ENCODE results near the gene SESTD1. TPM values are rescaled to one million over a fixed set of nuclear protein-coding genes. Genes with fewer than 3 reads are reported as not detected.

The SESTD1 gene
- total and polyA plus RNA-seq, 2 of the 13 experiments (the other 11 are each of a cell fraction or from before 2014, with no cell fraction given), result 74.4 to 101 TPM

DNA sequence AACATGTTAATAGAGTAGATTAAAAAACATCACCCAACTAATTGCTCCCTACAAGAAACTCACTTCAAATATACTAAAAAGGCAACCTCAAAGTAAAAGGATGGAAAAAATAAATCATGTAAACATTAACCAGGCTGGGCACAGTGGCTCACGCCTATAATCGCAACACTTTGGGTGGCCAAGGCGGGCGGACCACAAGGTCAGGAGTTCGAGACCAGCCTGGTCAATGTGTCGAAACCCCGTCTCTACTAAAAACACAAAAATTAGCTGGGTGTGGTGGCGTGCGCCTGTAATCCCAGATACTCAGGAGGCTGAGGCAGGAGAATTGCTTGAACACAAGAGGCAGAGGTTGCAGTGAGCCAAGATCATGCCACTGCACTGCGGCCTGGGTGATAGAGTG, 18.8 kb downstream of the SESTD1 start (continued):
- TF ChIP-seq ZBTB38 (CRISPR knock-in tag; IDR thresholded peaks at IDR 0.05), result peak; percentile 72

DNA sequence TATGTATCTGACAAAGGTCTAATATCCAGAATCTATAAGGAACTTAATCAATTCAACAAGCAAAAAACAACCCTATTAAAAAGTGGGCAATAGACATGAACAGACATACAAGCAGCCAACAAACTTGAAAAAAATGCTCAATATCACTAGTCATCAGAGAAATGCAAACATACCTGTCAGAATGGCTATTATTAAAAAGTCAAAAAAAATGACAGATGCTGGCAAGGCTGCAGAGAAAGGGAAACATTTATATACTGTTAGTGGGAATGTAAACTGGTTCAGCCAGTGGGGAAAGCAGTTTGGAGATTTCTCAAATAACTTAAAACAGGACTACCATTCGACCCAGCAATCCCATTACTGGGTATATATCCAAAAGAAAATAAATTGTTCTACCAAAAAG, 21.6 kb downstream of the SESTD1 start:
- no peak overlapping the region for H3K4me3 ChIP-seq (replicated peaks in 1 of 3; ENCODE audit: insufficient read depth in 1 of 3, low read depth in 2 of 3, low read length in 3 of 3)
- 92% methylated on average over 1 of the region's 1 CpG for WGBS (ENCODE audit: low lambda C conversion rate)
- CTCF ChIA-PET (ENCODE audit: low intra/inter-chr PET ratio, low total read pairs), result no interaction called here
- DNase-seq (ENCODE audit: low spot score) (no peak), FAIRE-seq (no peak), ATAC-seq (no peak)
- no TSS peak for BruUV-seq (replicated peaks)
- no peak overlapping the region for H3K9ac ChIP-seq (ENCODE audit: insufficient read depth, low read depth, low read length)
- H2AFZ ChIP-seq (ENCODE audit: low read length), result no peak overlapping the region
- no peak overlapping the region for H3K4me2 ChIP-seq (ENCODE audit: low read depth, low read length)
- intact Hi-C loops (cut with micrococcal nuclease; ENCODE audit: unreplicated experiment), result no loop called here
- H3K27ac ChIP-seq (ENCODE audit: extremely low read length, insufficient read depth, low read length), result no peak overlapping the region
- H4K20me1 ChIP-seq (ENCODE audit: insufficient read depth, low read length), result peaks cover 22% of the 10 kb centered on the region
- H3K36me3 ChIP-seq (replicated peaks in 1 of 2; ENCODE audit: control insufficient read depth in 1 of 2, insufficient read depth in 2 of 2, low read length in 2 of 2), result no peaks in the 10 kb centered on the region
- TF ChIP-seq ELF4 (CRISPR knock-in tag; IDR thresholded peaks at IDR 0.05; ENCODE audit: borderline replicate concordance) (no peak), ZNF629 (CRISPR knock-in tag; conservative IDR thresholded peaks at IDR 0.05) (no peak), TAF1 (CRISPR knock-in tag; IDR thresholded peaks at IDR 0.05) (no peak), CHD4 (IDR thresholded peaks at IDR 0.05; ENCODE audit: borderline replicate concordance, low read length) (no peak), TP53 (CRISPR knock-in tag; conservative IDR thresholded peaks at IDR 0.05) (no peak), NCOA1 (CRISPR knock-in tag; IDR thresholded peaks at IDR 0.05) (no peak), ZNF367 (CRISPR knock-in tag; IDR thresholded peaks at IDR 0.05; ENCODE audit: borderline replicate concordance) (no peak)
- TF ChIP-seq, protein P1, sequence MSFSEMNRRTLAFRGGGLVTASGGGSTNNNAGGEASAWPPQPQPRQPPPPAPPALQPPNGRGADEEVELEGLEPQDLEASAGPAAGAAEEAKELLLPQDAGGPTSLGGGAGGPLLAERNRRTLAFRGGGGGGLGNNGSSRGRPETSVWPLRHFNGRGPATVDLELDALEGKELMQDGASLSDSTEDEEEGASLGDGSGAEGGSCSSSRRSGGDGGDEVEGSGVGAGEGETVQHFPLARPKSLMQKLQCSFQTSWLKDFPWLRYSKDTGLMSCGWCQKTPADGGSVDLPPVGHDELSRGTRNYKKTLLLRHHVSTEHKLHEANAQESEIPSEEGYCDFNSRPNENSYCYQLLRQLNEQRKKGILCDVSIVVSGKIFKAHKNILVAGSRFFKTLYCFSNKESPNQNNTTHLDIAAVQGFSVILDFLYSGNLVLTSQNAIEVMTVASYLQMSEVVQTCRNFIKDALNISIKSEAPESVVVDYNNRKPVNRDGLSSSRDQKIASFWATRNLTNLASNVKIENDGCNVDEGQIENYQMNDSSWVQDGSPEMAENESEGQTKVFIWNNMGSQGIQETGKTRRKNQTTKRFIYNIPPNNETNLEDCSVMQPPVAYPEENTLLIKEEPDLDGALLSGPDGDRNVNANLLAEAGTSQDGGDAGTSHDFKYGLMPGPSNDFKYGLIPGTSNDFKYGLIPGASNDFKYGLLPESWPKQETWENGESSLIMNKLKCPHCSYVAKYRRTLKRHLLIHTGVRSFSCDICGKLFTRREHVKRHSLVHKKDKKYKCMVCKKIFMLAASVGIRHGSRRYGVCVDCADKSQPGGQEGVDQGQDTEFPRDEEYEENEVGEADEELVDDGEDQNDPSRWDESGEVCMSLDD (CRISPR knock-in tag; IDR thresholded peaks at IDR 0.05; ENCODE audit: borderline replicate concordance), result no peak
- H3K27me3 ChIP-seq (ENCODE audit: control insufficient read depth in 1 of 2, insufficient read depth in 2 of 2, low read length in 2 of 2), result no peaks in the 10 kb centered on the region
- peaks cover 96% of the 10 kb centered on the region for H3K79me2 ChIP-seq (ENCODE audit: insufficient read depth, low read length)
- POLR2A ChIA-PET, result no interaction called here
- peaks cover 82% of the 10 kb centered on the region for H3K4me1 ChIP-seq (ENCODE audit: insufficient read depth, low read length)
- H3K9me3 ChIP-seq (ENCODE audit: low read length), result no peaks in the 10 kb centered on the region
- in situ Hi-C loops (cut with HindIII; ENCODE audit: extremely low pct_ligation_motif_present, low pct_unique_long_range_greater_than_20kb), result no loop called here

All from HepG2 (cell line).